ENCODE results near the gene FBXL17.
"Not testable (repeated sequence)": the region's sequence is repeated elsewhere in the genome, so short reads cannot be mapped to it uniquely, and the experiment has no call there.

The FBXL17 gene

GRCh38 chr5:108297042-108297601 is 84.8 kb downstream of the FBXL17 start:
- DNase-seq: no peak

- no peak for DNase-seq
Observed at GRCh38 chr5:108295578-108296368, 86.1 kb downstream of the FBXL17 start.

- no peak for DNase-seq
Observed at GRCh38 chr5:108280960-108281569, 100.8 kb downstream of the FBXL17 start.

GRCh38 chr5:108280248-108280647 is 101.7 kb downstream of the FBXL17 start:
- DNase-seq: no peak

- no peak for DNase-seq
Observed at GRCh38 chr5:108278285-108279240, 103.3 kb downstream of the FBXL17 start.

GRCh38 chr5:108276187-108277050 is 105.5 kb downstream of the FBXL17 start:
- no peak for DNase-seq

- not testable (repeated sequence) for DNase-seq
Observed at GRCh38 chr5:108274080-108274479, 107.8 kb downstream of the FBXL17 start.

- DNase-seq: no peak
Observed at GRCh38 chr5:108271127-108271526, 110.8 kb downstream of the FBXL17 start.

GRCh38 chr5:108266242-108266641 is 115.7 kb downstream of the FBXL17 start:
- no peak for DNase-seq

GRCh38 chr5:108264533-108264932 is 117.4 kb downstream of the FBXL17 start:
- DNase-seq: no peak

GRCh38 chr5:108263338-108263737 is 118.6 kb downstream of the FBXL17 start:
- DNase-seq: no peak

- no peak for DNase-seq
Observed at GRCh38 chr5:108260858-108261170, 121.1 kb downstream of the FBXL17 start.

- DNase-seq: peak; percentile 70
Observed at GRCh38 chr5:108260117-108260857, 121.6 kb downstream of the FBXL17 start.

GRCh38 chr5:108259306-108259705 is 122.6 kb downstream of the FBXL17 start:
- no peak for DNase-seq

- DNase-seq: no peak
Observed at GRCh38 chr5:108257996-108258395, 123.9 kb downstream of the FBXL17 start.

- no peak for DNase-seq
Observed at GRCh38 chr5:108255468-108255867, 126.4 kb downstream of the FBXL17 start.

- no peak for DNase-seq
Observed at GRCh38 chr5:108251350-108251749, 130.5 kb downstream of the FBXL17 start.

GRCh38 chr5:108249785-108250426 is 132.0 kb downstream of the FBXL17 start:
- DNase-seq: no peak

- DNase-seq: no peak
Observed at GRCh38 chr5:108249095-108249784, 132.7 kb downstream of the FBXL17 start.

All from stimulated activated CD4-positive, alpha-beta T cell treated with anti-CD3 and anti-CD28 coated beads, Interleukin-1b, Interleukin-23, amount 100 ng/mL, for 48 hours (primary cell).